NCI-H2227 (cell line): Measurements from ENCODE around the gene CA10.

Source experiments
- DNase-seq: peaks from one replicate; lab custom pipeline; 2025; ENCODE audit not compliant: unreplicated experiment; lab: John Stamatoyannopoulos, UW

Gene CA10

GRCh38 chr17:51699303-51699702 is 459.2 kb downstream of the CA10 start:
- no peak for DNase-seq

DNA sequence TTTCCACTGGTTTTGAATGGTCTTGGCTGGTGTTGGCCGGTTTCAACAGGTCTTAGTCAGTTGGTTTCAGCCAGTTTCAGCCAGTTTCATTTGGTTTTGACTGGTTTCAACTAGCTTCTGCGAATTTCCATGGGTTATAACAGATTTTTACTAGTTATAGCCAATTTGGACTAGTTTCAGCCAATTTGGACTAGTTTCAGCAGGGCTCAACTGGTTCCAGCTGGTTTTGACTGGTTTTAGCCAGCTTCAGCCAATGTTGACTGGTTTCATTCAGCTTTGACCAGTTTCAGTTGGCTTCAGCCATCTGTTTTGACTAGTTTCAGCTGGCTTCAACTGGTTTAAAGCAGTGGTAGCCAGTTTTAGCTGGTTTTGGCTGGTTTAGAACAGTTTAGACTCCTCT is 465.6 kb downstream of the CA10 start:
- DNase-seq: no peak

DNA sequence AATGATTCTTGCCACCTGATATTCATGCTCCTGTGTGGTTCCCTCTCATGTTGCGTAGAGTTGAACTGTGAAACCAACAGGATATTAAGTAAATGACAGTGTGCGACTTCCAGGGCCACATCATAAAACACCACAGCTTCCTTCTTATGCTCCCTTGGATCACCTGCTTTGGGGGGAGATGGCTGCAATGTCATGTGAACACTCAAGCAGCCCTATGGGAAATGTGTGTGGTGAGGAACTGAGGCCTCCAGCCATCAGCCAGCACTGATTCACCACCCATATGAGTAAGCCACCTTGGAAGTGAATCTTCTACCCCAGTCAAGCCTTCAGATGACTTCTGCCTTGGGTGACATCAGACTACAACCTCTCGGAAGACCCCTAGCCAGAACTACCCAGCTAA is 470.6 kb downstream of the CA10 start:
- no peak for DNase-seq

GRCh38 chr17:51685287-51685909 is 473.1 kb downstream of the CA10 start:
- peak; percentile 63 for DNase-seq

GRCh38 chr17:51684214-51684613 is 474.3 kb downstream of the CA10 start:
- DNase-seq: no peak

- no peak for DNase-seq
These were observed 475.2 kb downstream of the CA10 start for GRCh38 chr17:51683291-51683690.

DNA sequence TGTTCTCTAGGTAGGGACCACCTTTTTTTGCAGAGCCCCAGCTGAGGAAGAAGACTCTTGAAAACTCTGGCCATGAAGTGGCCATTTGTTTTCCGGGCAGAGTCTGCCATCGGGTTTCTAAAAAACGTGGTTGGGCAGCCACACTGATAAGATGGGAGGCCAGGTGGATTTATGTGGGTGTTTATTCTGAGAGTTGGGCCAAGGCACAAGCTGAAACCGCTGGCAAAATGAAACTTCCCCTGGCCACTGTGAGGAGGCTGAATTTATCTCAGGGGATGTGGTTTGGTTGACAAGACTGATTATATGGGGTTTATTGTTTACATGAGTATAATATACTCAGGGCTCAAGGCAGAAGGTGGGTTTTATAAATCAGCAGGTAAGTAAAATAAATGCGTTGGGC is 476.4 kb downstream of the CA10 start:
- no peak for DNase-seq

- no peak for DNase-seq
These were observed 480.6 kb downstream of the CA10 start for GRCh38 chr17:51677875-51678274.

DNA sequence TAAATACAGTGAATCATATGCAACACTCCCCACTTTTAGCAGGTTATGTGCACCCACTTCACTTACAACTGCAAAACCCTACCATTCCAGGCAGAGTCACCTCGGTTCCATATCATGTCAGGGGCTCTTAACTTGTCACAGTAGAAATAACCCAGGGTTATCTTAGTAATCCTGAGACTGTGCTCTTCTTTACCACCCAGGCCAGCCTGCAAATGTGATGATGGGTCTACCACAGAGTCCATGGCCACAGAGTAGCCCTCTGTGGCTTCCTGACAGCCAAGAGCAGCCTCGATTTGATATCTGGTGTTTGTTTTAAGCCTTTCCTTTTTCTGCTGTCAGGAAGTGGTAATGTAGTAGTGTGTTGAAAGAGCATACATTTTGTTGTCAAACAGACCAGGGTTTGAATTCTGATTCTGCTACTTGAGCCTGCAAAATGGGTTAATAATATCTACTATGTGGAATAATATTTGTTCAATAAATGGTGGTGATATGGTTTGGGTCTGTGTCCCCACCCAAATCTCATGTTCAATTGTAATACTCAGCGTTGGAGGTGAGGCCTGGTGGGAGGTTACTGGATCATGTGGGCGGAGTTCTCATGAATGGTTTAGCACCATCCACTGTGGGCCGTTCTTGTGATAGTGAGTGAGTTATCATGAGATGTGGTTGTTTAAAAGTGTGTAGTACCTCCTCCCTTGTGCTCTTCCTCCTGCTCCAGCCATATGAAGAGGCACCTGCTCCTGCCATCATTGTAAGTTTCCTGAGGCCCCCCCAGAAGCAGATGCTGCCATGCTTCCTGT is 481.6 kb downstream of the CA10 start:
- DNase-seq: no peak

GRCh38 chr17:51674579-51675255 is 483.8 kb downstream of the CA10 start:
- DNase-seq: peak; percentile 16

DNA sequence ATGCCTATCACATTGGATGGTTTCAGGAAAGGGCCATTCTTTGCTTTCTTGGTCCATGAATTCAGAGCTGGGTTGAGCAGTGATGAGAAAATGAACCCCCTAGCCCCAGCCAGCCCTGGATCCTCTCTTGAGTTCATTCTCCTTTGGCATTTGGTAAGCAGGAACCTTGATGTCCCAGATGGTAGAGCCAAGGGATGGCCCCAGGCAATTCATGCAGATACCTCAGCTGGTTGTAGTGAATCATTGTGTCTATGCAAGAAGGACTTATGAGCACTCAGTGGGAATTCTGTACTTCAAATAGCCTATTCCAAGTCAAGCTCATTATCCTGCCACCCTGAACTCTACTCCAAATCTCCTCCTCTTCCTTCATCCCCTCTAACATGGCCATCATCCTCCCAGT is 485.4 kb downstream of the CA10 start:
- DNase-seq: no peak

DNA sequence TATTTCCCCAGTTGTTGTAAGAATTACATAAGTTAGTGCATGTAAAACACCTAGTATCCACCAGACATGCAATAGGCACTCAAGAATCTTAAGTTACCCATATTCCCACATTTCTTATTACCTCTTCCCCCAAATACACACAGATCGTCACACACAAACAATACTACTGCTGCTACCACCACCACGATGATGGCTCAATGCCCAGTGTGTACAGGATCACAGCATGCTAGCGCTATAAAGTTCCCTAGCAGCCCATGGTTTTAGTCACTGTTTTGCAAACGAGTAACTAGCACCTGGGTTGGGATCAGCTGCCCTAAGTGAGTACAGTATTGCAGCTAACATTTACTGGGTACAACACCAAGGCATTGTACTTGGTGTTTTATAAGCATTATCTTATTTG is 486.4 kb downstream of the CA10 start:
- no peak for DNase-seq

DNA sequence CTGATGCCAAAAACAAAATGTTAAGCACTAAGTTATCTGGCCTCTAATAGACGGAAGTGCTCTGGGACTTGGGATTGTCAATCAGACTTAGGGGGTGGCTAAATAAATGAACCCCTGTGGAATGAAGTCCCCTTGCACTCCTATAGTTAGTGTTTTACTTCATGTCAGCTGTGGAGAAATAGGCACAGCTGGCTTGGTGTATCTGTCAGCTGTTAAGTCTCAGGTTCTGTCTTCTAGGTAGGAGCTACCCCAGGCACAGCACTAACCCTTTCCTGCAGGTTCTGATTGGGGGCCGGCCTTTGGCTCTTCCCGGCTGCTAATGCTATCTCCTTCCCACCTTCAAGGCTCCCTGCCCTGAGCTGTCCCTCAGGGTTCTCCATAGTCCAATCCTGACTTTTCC is 487.6 kb downstream of the CA10 start:
- no peak for DNase-seq

GRCh38 chr17:51668963-51669246 is 489.6 kb downstream of the CA10 start:
- no peak for DNase-seq

DNA sequence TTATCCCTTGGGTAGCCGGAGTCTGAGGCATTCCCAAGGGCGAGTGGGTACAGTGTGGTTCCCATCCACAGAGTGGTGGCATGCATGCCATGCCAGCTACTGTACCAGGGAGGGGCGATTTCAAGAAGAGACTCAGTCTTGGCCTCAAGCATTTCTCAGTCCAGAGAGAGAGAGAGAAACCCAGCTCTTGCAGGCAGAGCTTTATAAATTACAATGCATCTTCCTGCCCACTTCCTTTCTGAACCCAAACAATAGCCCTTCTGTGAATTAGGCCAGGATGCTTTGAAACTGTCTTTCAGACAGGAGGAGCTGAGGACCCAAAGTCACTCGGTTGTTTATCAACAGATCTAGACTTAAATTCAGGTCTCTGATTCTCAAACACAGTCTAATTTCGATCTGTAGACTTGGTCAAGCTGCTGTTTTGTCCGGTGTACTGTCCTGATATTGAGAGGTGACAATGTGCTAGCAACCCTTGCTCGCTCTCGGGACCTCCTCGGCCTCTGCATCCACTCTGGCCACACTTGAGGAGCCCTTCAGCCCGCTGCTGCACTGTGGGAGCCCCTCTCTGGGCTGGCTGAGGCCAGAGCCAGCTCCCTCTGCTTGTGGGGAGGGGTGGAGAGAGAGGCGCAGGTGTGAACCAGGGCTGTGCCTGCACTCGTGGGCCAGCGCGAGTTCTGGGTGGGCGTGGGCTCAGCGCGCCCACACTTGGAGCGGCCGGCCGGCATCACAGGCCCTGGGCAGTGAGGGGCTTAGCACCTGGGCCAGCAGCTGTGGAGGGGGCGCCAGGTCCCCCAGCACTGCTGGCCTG is 490.2 kb downstream of the CA10 start:
- DNase-seq: no peak

DNA sequence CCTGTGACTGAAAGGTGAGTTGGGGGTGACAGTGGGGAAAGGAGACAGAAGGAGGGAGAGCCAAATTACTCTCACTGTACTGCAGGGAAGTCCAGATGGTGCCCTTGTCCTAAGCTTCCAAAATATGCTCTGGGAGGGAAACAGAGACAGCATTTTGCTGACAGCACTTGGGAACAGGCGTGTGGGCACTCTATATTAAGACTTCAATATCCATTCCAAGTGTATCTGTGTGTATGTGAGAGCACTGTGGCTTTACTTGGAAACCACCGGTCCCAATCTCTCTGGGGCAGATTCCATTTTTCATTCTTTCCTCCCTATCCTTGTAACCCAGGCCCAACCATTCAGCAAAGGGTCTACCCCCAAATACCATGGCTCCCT is 490.8 kb downstream of the CA10 start:
- no peak for DNase-seq

DNA sequence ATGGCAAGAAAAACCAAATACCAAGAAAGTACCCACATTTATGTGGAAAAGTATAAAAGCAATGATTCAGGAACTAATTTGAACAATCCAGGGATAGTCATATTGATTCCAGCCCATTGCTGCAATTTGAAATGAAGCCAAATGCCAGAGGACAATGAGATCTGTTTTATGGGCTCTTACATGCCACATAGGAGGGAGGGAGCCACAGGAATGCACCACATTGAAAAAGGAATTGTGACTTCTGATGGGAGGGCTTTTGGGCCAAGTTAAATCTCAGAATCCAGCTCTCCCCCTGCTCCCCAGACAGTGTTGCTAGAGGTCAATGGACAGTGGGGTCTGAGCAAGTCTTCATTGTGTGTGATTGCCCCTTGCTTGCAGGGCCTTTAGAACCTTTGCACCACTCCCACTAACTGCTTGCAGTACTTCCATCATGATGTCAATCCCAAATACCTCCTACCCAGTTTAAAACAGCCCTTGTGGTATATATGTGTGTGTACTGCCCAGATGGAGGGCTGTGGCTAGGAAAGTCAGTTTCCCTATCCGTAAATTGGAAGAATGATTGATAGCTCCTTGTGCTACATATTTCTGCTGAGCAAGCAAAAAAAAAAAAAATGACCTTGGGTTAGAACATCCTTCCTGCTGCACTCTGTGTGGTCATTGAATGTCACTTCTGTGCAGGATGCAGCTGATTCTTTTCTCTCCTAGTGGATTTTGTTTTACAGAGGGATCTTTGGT is 491.4 kb downstream of the CA10 start:
- no peak for DNase-seq

DNA sequence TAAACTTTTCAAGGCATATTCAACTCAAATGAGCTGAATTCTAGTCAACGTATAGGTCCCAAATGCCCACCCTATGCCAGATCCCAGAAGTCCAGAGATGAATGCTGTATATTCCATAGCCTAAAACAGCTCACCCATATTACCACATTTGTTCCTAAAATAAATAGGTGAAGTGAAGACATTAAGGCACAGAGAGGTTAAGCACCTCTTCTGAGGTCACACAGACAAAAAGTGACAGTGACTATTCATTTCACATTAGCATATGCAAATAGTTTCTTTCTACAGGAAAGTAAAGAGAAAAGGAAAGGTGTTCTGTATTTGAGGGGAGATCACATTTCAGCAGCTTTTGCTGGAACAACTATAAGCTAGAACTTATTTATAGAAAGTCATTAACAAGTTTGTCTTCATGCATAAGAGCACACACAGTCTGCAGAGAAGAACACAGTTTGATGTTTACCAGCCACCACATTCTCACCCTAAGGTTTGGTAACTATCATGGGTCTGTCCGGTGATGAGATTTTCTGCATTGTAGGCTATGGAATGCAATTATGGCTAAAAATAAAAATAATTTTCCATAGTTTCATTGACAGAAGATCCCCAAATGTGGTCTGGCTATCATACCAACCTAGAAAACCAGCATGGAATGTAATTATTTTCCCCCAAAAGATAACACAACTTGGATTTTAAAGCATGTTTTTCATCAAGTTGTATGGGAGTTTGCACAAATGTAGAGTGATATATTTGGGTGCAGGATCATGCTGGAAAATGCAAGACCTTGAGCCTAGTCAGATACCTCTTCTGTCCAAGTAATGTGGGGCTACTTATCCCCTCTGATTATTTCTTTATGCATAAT is 496.1 kb downstream of the CA10 start:
- no peak for DNase-seq

DNA sequence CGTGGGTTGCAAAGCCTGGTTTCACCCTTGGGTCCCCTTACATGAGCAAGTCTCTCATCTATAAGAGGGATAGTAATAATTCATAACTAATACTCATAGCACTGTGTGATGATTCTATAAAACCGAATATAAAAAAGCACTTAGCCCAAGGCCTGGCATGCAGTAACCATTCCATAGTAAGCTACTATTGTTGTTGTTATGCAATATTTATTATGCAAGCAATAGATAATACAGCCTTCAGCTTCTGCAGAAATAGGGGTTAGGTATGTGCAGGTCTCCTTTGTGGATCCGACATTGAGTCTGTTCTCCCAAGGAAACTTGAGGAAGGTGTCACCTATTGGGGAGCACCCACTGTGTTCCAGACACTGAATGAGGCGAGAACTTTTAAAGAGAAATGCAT is 497.1 kb downstream of the CA10 start:
- no peak for DNase-seq

DNA sequence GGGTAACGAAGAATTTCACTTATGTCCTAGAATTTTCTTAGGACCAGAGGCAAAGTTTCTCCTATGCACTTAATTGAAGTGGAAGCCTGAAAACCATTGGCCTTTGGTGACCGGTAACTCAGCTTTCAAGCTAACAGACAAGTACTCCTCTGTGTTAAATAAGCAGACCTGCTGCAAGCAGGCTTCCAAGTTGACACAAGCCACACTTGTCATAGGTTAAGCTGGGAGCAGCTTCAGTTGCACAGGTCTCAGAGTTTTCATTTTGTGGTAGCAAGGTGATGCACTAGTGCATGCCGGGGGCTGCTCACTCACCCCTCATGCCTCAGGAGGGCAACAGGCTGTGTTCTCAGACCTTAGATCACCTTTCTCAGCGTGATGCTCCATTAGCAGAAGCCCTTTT is 498.2 kb downstream of the CA10 start:
- no peak for DNase-seq
